NT2/D1 (cell line): ENCODE results near the gene CROCC.

Source experiments
- DNase-seq: peaks from one replicate; pipeline ENCODE4 v3.0.0-alpha.2; 2011; ENCODE audit warnings: low read depth, low spot score
- H3K27me3 ChIP-seq: 2 replicates; pipeline ENCODE4 v1.6.0; 2011; ENCODE audit warnings: mild to moderate bottlenecking; ENCODE audit not compliant: insufficient read length, insufficient read depth
- H3K36me3 ChIP-seq: 2 replicates; pipeline ENCODE4 v1.6.1; 2011; ENCODE audit warnings: mild to moderate bottlenecking, low read length, mixed read lengths; ENCODE audit not compliant: insufficient read depth, insufficient read length
- H3K4me1 ChIP-seq: 2 replicates; pipeline ENCODE4 v1.5.1; 2011; ENCODE audit not compliant: insufficient read depth, insufficient read length
- H3K4me3 ChIP-seq: 2 replicates; pipeline ENCODE4 v1.5.1; 2011; ENCODE audit warnings: low read depth; ENCODE audit not compliant: insufficient read length
- H3K9ac ChIP-seq: 2 replicates; pipeline ENCODE4 v1.6.0; 2011; ENCODE audit warnings: low read depth; ENCODE audit not compliant: insufficient read length
- H3K9me3 ChIP-seq: 2 replicates; pipeline ENCODE4 v1.5.1; 2011; ENCODE audit warnings: mild to moderate bottlenecking, low read length; ENCODE audit not compliant: insufficient read depth
- SUZ12 ChIP-seq: IDR thresholded peaks from 2 replicates; pipeline ENCODE4 v1.6.1; 2011; ENCODE audit not compliant: insufficient read length, insufficient read depth; ENCODE audit errors: extremely low read depth
- YY1 ChIP-seq: IDR thresholded peaks from 2 replicates; pipeline ENCODE4 v1.6.1; 2011; ENCODE audit not compliant: insufficient read length, insufficient read depth
- ZNF274 ChIP-seq: IDR thresholded peaks from 2 replicates; pipeline ENCODE4 v1.6.1; 2011; ENCODE audit warnings: mild to moderate bottlenecking, low read depth, low read length

The CROCC gene

GRCh38 chr1:16978139-16978538 lies 56.4 kb downstream of the CROCC start:
- Histone ChIP-seq H3K9me3 (no peaks in the 10 kb centered on the region), H3K27me3 (no peaks in the 10 kb centered on the region), H3K36me3 (peaks cover 37% of the 10 kb centered on the region), H3K4me3 (no peak overlapping the region), H3K4me1 (peaks cover 22% of the 10 kb centered on the region), H3K9ac (peak overlapping the region; percentile 56)
- DNase-seq = no peak
- TF ChIP-seq YY1 (no peak), SUZ12 (no peak), ZNF274 (no peak)

- Histone ChIP-seq H3K9me3 (no peaks in the 10 kb centered on the region), H3K36me3 (peaks cover 33% of the 10 kb centered on the region), H3K27me3 (no peaks in the 10 kb centered on the region), H3K9ac (peak overlapping the region; percentile 77), H3K4me3 (peak overlapping the region; percentile 69), H3K4me1 (peaks cover 22% of the 10 kb centered on the region)
- TF ChIP-seq YY1 (no peak), SUZ12 (no peak), ZNF274 (no peak)
- no peak for DNase-seq
These were observed 57.1 kb downstream of the CROCC start for GRCh38 chr1:16978567-16979474.

GRCh38 chr1:16979475-16980327 lies 58.0 kb downstream of the CROCC start:
- Histone ChIP-seq H3K9me3 (no peaks in the 10 kb centered on the region), H3K27me3 (no peaks in the 10 kb centered on the region), H3K9ac (peak overlapping the region; percentile 77), H3K36me3 (peaks cover 33% of the 10 kb centered on the region), H3K4me3 (peak overlapping the region; percentile 69), H3K4me1 (peaks cover 22% of the 10 kb centered on the region)
- TF ChIP-seq SUZ12 = no peak
- TF ChIP-seq ZNF274 = no peak
- no peak for TF ChIP-seq YY1
- no peak for DNase-seq

GRCh38 chr1:16980473-16981268 lies 58.9 kb downstream of the CROCC start, which contains the start of gene MFAP2:
TSS of gene MFAP2 (minus strand) at chr1:16980620. CDS start at chr1:16978273, 2,347 bp downstream.
- Histone ChIP-seq H3K9ac (peak within 1 kb of the TSS; percentile 77), H3K36me3 (peaks cover 30% of the 10 kb centered on the region), H3K4me3 (peak within 1 kb of the TSS; percentile 69), H3K27me3 (no peaks in the 10 kb centered on the region), H3K4me1 (peaks cover 22% of the 10 kb centered on the region), H3K9me3 (no peaks in the 10 kb centered on the region)
- no peak for DNase-seq
- TF ChIP-seq SUZ12 = no peak

GRCh38 chr1:16981269-16981849 lies 59.6 kb downstream of the CROCC start:
- TF ChIP-seq SUZ12 (no peak), ZNF274 (no peak), YY1 (no peak)
- Histone ChIP-seq H3K36me3 (peaks cover 29% of the 10 kb centered on the region), H3K4me1 (peaks cover 18% of the 10 kb centered on the region), H3K4me3 (no peak overlapping the region), H3K9ac (no peak overlapping the region), H3K9me3 (no peaks in the 10 kb centered on the region), H3K27me3 (no peaks in the 10 kb centered on the region)
- no peak for DNase-seq

- TF ChIP-seq SUZ12 = no peak
- TF ChIP-seq YY1 = no peak
- Histone ChIP-seq H3K4me1 (peaks cover 19% of the 10 kb centered on the region), H3K27me3 (no peaks in the 10 kb centered on the region), H3K36me3 (peaks cover 28% of the 10 kb centered on the region), H3K9me3 (no peaks in the 10 kb centered on the region), H3K4me3 (no peak overlapping the region), H3K9ac (no peak overlapping the region)
- DNase-seq = no peak
These were observed 61.2 kb downstream of the CROCC start for GRCh38 chr1:16982902-16983301.
